HUES6 (cell line): ENCODE results near the gene GBP3.
"Not testable (repeated sequence)": the region's sequence is repeated elsewhere in the genome, so short reads cannot be mapped to it uniquely, and the experiment has no call there.

Experiments
- H3K27ac ChIP-seq: 2 replicates; pipeline ENCODE4 v1.7.0; 2013; ENCODE audit warnings: low read depth, mild to moderate bottlenecking, low read length, inconsistent platforms
- H3K27me3 ChIP-seq: 2 replicates; pipeline ENCODE4 v1.6.1; 2013; ENCODE audit warnings: low read length; ENCODE audit not compliant: control insufficient read depth, insufficient read depth
- H3K36me3 ChIP-seq: 2 replicates; pipeline ENCODE4 v1.6.1; 2013; ENCODE audit warnings: low read length; ENCODE audit not compliant: control insufficient read depth, insufficient read depth
- H3K4me1 ChIP-seq: 2 replicates; pipeline ENCODE4 v1.6.1; 2013; ENCODE audit warnings: low read length; ENCODE audit not compliant: control insufficient read depth, insufficient read depth
- H3K4me3 ChIP-seq: 2 replicates; pipeline ENCODE4 v1.5.1; 2013; ENCODE audit warnings: low read depth, low read length
- H3K9ac ChIP-seq: one replicate; pipeline ENCODE4 v1.6.1; 2013; ENCODE audit warnings: mild to moderate bottlenecking, low read length
- H3K9me3 ChIP-seq: 2 replicates; pipeline ENCODE4 v1.6.1; 2013; ENCODE audit warnings: low read depth, low read length; ENCODE audit not compliant: control insufficient read depth, insufficient read depth

GBP3 gene

DNA sequence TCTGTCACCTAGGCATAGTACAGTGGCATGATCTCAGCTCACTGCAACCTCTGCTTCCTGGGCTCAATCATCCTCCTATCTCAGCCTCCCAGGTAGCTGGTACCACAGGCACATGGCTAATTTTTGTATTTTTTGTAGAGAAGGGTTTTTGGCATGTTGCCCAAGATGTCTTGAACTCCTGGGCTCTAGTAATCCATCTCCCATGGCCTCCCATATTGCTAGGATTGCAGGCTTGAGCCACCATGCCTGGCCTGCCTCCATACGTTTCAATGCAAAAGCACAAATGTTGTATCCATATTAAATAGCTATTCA lies 17.6 kb upstream of the GBP3 start:
- H3K9me3 ChIP-seq: peaks cover 15% of the 10 kb centered on the region; the same call in 1 of the 2 replicates
- H3K36me3 ChIP-seq: no peaks in the 10 kb centered on the region
- H3K4me3 ChIP-seq: no peak overlapping the region
- H3K27ac ChIP-seq: no peak overlapping the region
- H3K9ac ChIP-seq: no peak overlapping the region
- H3K27me3 ChIP-seq: no peaks in the 10 kb centered on the region
- H3K4me1 ChIP-seq: no peaks in the 10 kb centered on the region

DNA sequence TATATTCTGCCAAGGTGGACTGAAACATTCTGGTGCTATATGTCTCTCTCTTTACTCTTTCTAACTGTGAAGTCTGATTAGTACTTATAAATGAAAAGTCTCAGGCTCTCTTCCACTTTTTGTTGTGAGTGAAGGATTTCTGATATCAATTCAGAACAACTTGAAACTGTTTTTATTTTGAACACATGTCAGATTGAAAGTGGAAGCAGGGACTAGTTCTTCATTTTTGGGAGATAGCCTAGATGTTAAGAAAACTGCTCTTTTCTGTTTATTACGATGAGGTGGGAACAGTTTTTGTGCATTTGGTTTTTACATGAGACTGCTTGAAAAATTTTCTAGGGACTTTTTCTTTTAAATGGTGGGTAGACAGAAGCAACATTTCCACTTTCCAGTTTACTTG lies 14.5 kb upstream of the GBP3 start:
- Histone ChIP-seq H3K36me3 (no peaks in the 10 kb centered on the region), H3K27me3 (no peaks in the 10 kb centered on the region), H3K9ac (no peak overlapping the region), H3K9me3 (peaks cover 13% of the 10 kb centered on the region), H3K4me3 (no peak overlapping the region), H3K27ac (no peak overlapping the region), H3K4me1 (no peaks in the 10 kb centered on the region)

DNA sequence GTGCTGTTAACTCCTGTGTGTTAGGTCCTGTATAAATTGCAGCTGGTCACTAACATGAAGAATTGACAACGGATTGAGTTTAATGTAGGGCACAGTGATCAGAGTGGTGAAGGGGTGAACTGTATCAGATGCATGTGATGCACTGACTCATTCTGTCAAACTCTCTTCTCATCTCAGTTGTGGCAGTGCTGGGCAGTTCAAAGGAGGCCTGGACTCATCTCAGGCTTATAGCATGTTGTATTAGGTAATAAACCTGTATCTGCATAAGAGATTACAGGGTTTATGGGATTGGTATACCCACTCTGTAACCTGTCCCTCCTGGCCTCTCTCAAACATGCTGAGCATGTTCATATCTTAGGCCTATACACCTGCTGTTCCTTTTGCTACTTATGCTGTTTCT lies 12.4 kb upstream of the GBP3 start:
- Histone ChIP-seq H3K36me3 (no peaks in the 10 kb centered on the region), H3K4me3 (no peak overlapping the region), H3K4me1 (no peaks in the 10 kb centered on the region), H3K9me3 (peaks cover 13% of the 10 kb centered on the region), H3K27me3 (no peaks in the 10 kb centered on the region), H3K27ac (no peak overlapping the region), H3K9ac (no peak overlapping the region)

DNA sequence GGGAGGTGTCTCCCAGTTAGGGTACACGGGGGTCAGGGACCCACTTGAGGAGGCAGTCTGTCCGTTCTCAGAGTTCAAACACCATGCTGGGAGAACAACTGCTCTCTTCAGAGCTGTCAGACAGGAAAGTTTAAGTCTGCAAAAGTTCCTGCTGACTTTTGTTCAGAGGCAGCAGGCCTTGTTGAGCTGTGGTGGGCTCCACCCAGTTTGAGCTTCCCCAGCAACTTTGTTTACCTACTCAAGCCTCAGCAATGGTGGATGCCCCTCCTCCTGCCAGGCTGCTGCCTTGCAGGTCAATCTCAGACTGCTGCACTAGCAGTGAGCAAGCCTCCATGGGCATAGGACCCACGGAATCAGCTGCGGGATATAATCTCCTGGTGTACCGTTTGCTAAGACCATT lies 11.3 kb upstream of the GBP3 start:
- H3K9ac ChIP-seq: not testable (repeated sequence)

DNA sequence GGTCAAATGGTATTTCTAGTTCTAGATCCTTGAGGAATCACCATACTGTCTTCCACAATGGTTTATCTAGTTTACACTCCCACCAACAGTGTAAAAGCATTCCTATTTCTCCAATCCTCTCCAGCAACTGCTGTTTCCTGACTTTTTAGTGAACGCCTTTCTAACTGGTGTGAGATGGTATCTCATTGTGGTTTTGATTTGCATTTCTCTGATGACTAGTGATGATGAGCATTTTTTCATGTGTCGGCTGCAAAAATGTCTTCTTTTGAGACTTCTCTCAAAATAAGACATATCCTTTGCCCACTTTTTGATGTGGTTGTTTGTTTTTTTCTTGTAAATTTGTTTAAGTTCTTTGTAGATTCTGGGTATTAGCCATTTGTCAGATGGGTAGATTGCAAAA lies 6.4 kb upstream of the GBP3 start:
- H3K27ac ChIP-seq, H3K9me3 ChIP-seq, H3K4me3 ChIP-seq, H3K9ac ChIP-seq, H3K4me1 ChIP-seq, H3K36me3 ChIP-seq, H3K27me3 ChIP-seq: not testable (repeated sequence)

More for the DNA sequence above, 11.3 kb upstream of the GBP3 start:
- H3K27me3 ChIP-seq, H3K27ac ChIP-seq, H3K4me1 ChIP-seq, H3K36me3 ChIP-seq, H3K4me3 ChIP-seq: not testable (repeated sequence)
- peaks cover 13% of the 10 kb centered on the region for H3K9me3 ChIP-seq

DNA sequence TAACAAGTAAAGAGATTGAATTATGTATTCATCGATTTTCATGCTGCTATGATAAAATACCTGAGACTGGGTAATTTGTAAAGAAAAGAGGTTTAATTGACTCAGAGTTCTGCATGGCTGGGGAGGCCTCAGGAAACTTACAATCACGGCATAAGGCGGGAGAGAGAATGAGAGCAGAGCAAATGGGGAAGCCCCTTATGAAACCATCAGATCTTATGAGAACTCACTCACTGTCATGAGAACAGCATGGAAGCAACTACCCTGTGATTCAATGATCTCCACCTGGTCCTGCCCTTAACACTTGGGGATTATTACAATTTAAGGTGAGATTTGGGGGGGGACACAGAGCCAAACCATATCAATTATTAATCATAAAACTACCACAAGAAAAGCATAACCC lies 3.3 kb upstream of the GBP3 start:
- H3K36me3 ChIP-seq: no peaks in the 10 kb centered on the region

DNA sequence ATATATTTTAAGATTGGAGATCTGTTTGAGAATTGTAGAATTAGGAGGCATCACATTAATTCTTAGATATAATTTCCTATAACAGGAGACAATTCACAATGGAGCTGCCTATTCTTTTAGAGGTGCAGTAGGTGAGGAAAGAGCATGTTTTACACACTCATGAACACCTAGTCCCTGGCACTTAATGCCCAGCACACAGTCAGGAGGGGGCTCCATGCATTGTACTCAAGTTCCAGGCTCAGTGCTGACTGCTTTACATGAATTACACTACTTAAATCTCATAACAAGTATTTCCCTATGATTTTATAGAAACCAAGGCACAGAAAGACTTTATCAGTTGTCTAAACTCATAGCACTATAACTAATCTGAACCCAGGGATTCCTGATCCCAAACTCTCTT lies 360 bp upstream of the GBP3 start:
- Histone ChIP-seq H3K27me3 (no peaks in the 10 kb centered on the region), H3K9me3 (no peaks in the 10 kb centered on the region), H3K36me3 (no peaks in the 10 kb centered on the region), H3K4me1 (peaks cover 8% of the 10 kb centered on the region), H3K4me3 (no peak overlapping the region), H3K27ac (no peak overlapping the region), H3K9ac (no peak overlapping the region)

More for the DNA sequence above, 3.3 kb upstream of the GBP3 start:
- Histone ChIP-seq H3K27ac (no peak overlapping the region), H3K27me3 (no peaks in the 10 kb centered on the region), H3K4me3 (no peak overlapping the region), H3K9me3 (no peaks in the 10 kb centered on the region), H3K4me1 (peaks cover 8% of the 10 kb centered on the region), H3K9ac (no peak overlapping the region)

DNA sequence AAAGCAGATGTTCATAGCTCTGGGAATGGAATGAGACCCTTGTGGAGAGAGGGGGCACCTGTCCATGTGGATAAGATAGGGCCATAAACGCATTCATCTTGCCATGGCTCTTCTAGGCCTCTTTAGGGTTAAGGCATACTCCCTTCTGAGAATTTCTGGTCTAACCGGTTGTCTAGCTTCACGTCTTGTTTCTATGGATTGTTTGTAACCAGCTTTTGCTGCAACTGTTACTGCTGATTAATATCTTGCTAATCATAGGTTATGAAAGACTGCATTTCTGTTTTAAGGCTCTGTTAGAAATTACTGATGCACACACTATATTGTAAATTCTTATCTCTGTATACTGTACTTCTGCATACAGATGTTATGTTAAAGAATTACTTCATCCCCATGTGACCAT lies 4.3 kb downstream of the GBP3 start:
- not testable (repeated sequence) for H3K4me3 ChIP-seq, H3K4me1 ChIP-seq, H3K36me3 ChIP-seq, H3K27me3 ChIP-seq, H3K9me3 ChIP-seq, H3K9ac ChIP-seq, H3K27ac ChIP-seq

DNA sequence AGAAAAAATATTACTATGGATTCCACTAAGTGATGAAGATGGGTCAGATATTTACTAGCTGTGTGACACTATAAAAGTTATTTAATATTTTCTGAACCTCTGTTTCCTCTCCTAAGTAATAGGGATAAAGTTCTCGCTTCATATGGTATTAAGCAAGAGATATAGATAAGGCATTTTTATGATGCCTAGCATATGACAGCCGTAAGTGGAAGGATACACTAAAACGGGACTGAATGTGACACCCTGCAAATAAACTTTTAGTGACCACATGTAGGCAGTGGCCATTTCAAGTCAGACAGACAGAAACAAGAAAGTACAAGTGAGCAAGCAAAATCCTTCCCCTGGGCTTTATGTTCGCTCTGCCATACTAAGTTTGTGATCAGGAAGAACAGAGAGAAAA lies 14.2 kb downstream of the GBP3 start:
- Histone ChIP-seq H3K4me1 (no peaks in the 10 kb centered on the region), H3K27ac (no peak overlapping the region), H3K9ac (no peak overlapping the region), H3K9me3 (no peaks in the 10 kb centered on the region), H3K27me3 (no peaks in the 10 kb centered on the region), H3K36me3 (no peaks in the 10 kb centered on the region), H3K4me3 (no peak overlapping the region)

DNA sequence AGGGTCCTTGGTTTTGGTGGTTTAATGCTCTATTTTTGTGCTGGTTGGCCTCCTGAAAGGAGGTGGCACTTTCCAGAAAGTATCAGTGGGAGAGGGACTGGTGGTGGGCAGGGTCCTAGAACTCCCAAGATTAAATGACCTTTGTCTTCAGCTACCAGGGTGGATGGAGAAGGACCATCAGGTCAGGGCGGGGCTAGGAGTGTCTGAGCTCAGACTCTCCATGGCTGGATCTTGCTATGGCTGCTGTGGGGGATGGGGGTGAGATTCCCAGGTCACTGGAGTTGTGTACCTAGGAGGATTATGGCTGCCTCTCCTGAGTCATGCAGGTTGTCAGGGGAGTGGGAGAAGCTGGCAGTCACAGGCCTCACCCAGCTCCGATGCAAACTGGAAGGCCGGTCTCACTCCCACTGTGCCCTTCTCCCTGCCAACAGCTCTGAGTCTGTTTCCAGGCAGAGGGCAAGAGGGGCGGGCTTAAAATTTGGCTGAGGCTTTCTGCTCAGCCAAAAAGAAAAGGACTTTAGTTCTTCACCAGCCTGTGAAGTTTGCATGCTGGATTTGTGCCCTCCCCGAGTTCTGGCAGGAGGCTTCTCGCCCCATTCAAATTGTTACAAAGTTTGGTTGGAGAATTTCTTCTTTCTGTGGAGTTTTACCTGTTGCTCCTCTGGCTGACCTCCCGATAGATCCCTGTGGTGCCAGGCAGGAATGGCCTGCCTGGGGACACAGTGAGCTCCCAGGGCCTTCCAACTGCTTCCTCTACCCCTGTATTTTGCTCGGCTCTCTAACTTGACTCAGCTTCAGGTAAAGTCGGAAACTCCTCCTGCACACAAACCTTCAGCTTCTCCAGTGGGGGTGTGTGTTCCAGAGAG lies 17.1 kb downstream of the GBP3 start:
- Histone ChIP-seq H3K9me3 (no peaks in the 10 kb centered on the region), H3K4me1 (peaks cover 3% of the 10 kb centered on the region; the same call in 1 of the 2 replicates), H3K27ac (no peak overlapping the region), H3K9ac (no peak overlapping the region), H3K4me3 (no peak overlapping the region), H3K36me3 (no peaks in the 10 kb centered on the region), H3K27me3 (no peaks in the 10 kb centered on the region)

DNA sequence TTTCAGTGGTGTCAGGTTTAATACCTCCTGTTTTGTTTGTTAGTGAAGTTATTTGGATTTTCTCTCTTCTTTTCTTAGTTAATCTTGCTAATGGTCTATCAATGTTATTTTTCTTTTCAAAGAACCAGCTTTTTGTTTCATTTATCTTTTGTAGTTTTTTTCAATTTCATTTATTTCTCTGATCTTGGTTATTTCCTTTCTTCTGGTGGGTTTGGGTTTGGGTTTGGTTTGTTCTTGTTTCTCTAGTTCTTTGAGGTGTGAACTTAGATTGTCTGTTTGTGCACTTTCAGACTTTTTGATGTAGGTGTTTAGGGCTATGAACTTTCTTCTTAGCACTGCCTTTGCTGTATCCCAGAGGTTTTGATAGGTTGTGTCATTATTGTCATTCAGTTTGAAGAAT lies 20.5 kb downstream of the GBP3 start:
- H3K9ac ChIP-seq: not testable (repeated sequence)

More for the DNA sequence above, 20.5 kb downstream of the GBP3 start:
- H3K9me3 ChIP-seq, H3K27ac ChIP-seq, H3K27me3 ChIP-seq, H3K4me1 ChIP-seq, H3K4me3 ChIP-seq, H3K36me3 ChIP-seq: not testable (repeated sequence)
